Brain pericyte (primary cell): Measurements from ENCODE around the gene ARHGEF6.

Experiments used
- DNase-seq: peaks from one replicate; pipeline ENCODE4 v3.0.0-alpha.2; 2012; ENCODE audit warnings: low read depth, low spot score

ARHGEF6 gene

DNA sequence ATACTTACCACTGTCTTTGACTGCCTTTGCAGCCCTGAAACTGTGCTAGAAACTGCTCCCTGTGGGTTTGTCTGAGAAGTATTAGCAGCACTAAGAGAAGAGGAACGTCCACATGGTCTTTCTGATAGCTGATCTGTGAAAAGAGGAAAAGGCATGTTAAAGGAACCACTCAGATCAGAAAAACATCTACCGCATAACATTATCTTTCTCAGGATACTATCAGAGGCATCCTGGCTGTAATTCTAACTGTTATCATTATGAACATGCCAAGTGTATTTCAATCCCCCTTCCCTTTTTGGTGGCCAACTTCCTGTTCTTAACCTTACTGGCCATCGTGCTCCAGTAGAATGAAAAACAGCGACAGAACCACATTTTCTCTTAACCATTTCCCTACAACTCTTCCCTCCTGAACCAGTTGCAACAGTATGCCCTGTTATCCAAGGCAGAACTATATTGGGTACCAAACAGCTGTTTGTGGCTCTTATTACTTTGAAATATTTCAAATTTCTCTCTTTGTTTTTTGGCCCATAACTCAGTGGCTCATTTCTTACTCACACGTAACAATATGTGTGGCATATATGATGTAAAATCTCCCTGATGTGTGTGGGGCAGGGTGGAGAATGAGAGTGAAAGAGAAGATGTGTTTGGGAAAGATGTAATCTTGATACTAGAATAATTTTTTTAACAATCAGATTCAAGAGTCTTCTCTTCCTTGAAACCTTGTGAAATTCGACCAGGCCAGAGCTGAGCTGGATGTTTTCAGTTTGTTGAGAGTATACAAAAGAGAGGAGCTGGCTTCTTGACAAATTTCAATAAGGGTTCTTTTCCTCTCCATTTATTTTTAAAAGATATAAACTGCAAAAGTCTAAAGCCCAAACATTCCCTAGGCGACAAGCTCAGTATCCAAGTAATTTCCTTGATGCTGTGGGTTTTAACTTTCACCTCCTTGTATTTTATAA, 35.2 kb downstream of the ARHGEF6 start:
- no peak for DNase-seq

DNA sequence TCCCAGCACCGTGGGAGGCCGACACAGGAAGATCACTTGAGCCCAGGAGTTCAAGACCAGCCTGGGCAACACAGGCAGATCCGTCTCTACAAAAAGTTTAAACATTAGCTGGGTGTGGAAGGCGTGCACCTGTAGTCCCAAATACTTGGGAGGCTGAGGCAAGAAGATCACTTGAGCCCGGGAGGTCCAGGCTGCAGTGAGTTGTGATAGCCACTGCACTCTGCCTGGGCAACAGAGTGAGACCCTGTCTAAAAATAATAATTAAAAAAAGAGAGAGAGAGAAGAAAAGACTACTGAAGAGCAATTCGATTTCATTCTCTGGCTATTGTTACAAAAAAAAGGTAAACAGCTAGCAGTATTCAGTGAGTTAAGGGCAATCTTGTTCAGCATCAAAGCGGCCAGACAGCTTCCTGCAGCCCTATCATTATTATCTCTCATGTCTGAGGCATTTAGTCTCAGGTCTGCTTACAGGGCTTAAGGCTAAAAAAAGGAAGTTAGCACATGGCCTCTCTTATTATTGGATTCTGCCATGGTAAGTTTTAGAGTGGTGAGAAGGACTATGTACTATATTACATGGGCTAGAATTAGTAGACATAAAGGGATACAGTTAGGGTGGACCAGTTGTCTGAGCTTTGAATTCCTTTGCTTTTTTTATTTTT, 37.9 kb downstream of the ARHGEF6 start:
- no peak for DNase-seq

DNA sequence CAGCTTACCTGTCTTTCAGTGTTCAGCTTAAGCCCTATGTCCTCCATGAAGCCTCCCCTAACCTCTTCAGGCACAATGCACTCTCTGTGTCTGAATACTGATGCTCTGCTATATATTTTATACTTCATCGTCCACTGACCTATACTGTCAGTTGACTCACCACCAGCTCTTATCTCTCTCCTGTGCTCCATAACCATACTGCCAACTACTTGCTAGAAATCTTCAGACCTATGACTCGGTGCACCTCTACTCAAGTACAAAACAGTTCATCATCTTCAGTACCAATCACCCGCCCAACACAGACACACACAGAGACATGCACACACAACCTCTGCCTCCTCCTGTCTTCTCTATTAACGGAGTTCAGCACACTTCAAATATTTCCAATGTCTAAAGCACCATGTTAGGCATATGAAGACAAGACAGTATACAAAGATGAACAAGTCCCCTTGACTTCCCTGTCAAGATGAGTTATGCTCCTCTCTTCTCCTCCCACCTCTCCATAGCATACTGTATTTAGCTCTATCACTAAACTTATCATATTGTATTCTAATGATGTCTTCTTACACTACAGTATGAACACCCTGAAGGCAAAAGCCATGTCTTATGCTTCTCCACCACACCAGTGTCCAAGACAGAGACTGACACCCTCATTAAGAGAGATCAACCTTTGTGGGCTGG, 42.5 kb downstream of the ARHGEF6 start:
- DNase-seq = no peak

DNA sequence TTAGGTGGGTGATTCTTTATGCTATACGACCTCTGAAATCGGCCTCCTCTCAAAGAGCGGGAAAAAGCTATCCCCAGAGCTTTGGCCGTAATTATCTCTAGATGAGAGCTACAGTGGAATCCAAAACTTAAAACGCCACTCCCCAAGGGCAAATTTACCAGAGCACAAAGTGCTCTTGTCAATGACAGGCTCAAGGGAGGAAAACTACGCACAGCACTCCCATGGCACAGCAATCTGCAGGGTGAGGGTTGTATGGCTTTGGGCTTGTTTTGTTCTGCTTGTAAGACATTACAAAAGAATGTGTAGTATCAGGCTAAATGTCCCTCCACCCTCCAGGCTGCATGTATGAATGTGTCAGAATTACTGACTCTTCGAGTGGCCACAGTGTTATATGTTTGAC, 44.0 kb downstream of the ARHGEF6 start:
- DNase-seq = no peak

DNA sequence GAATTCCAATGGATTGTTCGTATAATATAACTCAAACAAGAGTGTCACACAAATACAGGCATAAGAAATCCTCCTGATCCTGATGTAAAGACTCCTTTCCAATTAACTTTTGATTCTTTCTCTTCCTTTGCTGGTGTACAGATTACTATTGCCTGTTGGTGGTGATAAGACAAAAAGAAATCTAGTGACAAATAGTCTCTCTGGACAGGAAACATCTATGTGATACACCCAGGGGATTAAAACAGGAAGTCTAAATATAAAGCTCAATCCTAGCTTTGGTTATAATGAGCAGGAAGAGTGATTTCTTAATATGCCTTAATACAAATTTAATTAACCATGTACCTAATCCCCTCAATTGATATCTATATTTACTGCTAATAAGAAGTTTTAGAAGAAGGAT, 45.1 kb downstream of the ARHGEF6 start:
- DNase-seq = no peak

DNA sequence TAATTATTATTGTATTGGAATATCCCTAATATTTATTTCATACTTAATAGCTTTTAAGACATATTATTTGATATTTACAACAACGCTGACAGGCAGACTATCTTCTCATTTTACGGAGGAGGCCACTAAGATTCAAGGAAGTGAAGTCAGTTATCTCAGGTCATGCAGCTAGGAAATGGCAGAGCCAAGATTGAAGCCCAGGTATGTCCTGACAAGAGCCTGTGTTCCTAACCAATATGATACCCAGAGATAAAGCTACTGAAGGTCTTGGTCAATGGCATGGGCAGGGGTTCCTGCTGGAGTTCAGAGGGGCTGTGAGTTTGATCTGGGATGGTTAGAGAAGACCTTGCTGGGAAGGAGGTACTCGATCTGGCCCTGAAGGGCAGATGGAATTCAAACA, 47.1 kb downstream of the ARHGEF6 start:
- no peak for DNase-seq

DNA sequence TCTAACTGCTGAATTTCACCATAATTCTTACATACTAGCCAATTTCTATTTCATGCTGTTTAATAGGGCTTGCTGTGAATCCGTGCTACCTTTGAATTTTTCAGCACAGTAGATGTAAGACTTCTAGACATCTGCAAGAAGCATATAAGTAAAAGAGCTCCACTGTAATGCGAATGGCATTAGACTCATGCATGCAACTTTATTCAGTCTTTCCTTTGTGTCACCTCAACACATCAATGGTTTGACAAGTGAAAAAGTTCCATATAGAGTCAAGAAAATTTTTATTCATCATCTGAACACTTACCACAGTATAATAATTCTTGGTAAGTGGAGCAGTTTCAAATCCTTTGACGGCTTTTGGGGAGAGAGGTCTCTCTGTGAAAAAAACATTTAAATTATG, 48.9 kb downstream of the ARHGEF6 start:
- DNase-seq = no peak

DNA sequence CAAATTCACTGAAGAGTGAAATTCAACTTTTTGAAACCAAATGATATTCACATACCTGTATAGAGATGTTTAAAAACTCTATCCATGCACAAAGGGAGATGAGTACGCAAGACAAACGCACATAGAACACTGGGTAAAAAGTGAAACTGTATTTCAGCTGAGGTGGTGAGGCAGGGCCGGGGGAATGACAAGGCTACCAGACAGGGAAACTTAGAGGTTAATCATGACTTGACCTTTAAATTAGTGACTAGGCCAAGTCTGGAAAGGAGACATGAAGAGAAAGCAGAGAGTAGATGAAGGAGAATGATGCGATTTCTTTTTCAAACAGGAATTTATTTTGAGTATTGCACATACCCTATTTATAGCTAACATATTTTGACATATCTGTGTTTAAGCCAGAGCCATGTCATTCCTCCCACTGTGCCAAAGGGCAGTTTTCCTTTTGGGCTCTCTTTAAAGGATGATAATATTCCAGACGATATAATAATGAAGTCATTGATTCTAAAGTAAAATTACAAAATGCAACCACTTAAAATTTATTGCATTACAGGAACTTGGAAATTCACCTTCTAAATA, 49.4 kb downstream of the ARHGEF6 start:
- no peak for DNase-seq

DNA sequence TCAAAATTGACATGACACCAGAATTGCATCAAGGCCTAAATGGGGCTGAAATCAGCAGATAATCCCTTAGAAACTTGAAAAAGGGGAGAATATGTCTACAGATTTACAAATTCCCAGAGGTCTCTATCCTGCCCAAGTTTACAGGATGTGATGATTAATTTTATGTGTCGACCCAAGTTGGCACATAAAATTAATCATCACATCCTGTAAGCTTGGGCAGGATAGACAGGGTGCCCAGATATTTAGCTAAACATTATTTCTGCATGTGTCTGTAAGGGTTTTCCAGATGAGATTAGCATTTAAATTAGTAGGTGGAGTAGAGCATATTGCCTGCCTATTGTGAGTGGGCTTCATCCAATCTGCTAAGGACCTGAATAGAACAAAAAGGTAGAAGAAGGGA, 52.3 kb downstream of the ARHGEF6 start:
- DNase-seq = no peak

DNA sequence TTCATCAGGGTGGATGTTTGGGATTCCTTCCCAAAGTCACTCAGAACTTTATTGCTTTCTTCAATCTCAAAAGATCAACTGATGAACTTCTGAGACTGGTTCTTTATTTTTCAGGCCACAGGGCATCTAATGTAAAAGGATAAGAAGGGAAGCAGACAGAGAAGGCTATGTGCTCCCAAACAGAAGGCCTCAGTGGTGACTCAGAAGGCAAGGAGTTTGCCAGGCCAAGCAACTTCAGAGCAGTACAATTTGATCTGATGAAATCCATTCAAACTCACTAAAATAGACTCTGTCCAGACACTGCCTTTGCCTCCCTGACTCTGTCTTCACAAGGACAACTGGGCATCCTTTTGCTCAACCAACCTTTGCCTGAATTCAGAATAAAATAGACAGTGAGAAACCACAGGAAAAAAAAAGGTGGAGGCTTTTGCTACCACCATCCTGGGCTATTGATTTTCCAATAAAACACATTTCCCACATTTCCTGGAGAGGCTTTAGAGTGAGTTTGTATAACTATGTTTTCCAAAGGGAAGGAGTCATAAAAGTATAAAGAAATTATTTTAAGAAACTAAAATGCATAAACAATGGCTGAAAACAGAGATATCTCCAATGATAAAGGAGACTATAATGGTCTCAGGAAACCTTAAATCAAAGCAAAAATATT, 55.2 kb downstream of the ARHGEF6 start:
- no peak for DNase-seq

DNA sequence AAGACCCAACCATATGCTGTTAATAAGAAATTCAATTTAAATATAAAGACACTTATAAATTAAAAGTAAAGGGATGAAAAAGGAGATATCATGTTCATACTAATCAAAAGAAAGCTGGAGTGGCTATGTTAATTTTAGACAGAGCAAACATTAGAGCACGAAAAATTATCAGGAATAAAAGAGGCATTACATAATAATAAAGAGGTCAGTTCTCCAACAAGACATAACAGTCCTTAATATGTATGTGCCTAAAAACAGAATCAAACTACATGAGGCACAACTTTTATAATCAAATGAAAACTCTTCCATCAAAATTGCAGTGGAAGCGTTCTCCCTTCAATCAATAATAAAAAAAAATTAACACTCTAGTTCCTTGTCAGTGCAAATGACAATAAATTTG, 62.6 kb downstream of the ARHGEF6 start:
- DNase-seq = no peak

DNA sequence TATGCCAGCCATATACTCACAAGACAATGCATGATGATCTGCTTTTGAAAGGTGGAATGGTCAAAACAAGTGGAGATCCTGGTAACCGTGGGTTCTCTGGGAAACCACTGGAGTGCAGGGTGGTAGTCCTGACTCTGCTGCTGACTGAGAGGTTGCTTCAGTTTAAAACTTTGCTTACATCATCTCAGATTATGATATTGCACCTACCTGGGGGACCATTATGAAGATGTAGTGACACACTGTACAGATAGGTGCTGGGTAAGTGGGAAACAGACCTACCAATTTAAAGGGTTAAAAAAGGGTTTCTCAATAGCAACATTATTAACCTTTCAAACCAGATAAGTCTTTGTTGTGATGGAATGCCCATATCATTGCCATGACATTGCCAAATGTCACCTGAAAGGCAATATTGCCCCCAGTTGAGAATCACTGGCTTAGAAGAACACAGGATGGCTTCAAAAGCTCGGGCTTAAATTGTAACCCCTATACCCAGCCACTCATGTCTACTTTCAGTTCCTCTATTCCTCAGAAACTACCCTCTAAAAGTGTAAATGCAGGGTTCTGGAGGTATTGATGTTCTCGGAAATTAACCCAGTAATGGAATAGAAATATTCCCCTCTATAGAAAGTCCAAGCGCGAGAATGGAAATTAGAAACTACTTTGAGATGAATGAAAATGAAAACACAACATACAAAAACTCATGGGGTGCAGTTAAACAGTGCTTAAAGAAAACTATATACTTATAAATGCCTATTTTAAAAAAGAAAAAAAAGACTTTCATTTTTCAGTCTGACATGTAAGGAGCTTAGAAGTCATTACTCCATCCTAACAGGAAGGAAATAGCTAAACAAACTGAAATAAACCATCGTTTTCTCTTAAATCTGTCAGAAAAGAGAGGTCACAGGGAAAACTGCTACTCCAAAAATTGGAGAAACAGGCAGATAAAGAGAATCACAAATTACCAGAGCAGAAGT, 65.8 kb downstream of the ARHGEF6 start:
- DNase-seq = no peak

DNA sequence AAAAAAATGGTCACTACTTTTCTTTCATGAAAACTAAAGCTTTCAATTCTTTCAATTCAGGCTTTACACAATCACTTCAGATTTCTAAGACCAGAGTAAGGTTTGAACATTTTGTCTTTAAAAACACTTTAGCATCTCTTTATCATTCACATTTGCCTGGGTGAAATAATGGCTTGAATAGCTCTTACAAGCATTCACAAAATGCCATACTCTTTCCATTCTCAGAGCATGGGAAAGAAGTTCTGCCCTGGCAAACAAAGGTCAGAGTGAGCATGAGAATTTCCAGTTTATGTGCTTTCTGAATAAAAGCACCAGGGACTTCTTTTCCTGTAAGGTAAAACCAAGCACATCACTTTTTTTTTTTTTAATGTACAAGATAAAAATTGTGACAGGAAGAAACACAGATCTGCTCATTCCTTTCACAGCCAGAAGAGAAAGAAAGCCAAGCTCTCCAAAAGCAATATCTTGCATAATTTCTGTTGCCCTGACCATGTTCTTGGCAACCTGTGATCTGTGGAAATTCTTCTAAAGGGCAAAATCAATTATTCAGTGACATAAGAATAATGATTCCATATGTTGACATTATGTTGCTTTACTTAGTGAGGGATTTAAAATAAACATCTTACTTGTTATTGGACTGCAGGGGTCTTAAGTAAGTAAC, 68.0 kb downstream of the ARHGEF6 start:
- no peak for DNase-seq

DNA sequence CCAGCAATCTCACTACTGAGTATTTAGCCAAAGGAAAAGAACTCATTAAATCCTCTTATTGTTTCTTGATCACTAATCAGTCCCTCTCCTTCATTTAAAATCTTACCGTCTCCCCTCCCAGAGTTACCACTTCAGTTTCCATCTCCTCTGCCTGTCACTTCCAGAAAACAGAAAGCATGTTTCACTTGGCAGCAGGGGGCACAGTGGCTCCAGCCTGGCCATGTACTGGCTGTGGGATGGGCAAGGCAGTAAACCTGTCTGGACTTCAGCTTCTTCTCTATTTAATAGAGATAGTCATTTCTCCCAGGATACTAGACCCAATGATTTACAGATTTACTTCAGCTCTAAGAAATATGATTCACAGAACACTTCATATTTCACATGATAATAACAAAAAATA, 69.6 kb downstream of the ARHGEF6 start:
- no peak for DNase-seq

DNA sequence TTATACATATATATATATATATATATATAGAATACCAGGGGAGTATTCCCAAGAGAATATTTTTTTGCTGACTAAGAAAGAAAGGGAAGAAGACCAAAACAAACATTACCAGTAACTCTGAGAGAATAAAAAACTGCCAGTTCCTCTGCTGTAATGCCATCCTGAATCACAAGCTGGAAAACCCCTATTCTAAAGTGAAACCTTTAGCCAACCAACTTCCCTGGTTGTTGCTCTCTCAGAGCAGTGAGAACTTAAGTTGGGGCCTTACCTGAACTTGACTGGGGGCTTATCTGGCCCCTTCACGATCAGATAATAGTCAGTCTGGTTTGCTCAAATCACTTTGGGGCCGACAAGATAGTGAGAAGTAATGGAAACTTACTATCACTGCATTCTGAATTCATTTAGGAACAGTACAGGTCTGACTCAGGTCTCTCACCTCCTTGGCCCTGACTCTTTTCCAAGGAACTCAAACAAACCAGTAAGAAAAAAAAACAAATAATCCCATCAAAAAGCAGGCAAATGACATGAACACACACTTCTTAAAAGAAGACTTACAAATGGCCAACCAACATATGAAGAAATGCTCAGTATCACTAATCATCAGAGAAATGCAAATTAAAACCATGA, 70.3 kb downstream of the ARHGEF6 start:
- no peak for DNase-seq

DNA sequence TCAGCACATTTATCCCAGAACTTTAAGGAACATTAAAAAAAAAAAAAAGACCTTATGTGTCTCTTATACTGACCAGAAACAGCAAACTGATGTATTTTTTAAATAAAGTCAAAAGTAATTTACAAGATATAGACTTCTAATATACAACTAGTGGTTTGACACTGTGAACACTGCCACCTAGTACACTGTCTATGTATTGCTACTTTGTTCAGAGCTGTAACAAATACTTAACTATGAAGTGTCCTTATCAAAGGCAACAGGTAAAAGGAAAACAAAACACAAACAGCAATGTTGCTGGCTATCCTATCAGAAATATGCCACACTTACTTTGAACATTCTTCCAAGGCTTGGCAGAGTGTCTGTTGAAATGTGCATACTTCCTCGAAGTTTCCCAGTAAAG, 72.4 kb downstream of the ARHGEF6 start:
- no peak for DNase-seq

DNA sequence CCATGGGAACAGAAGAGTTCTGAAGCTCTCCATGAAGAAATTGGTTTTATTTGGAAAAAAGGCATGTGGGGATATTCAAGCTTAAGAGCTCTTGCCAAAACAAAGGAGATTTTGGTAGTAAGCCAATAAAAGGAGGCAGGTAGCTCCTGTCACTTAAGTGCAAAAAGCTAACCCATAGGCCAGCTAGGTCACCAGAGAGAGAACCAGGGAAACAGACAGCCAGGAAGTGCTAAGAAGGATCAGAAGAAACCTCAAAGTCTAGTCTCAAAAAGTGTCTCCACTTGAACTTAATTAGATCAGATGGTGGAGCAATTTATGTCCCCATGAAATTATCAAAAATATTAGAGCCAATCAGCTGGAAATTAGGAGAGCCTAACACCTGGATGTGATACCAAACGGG, 83.6 kb downstream of the ARHGEF6 start:
- no peak for DNase-seq

DNA sequence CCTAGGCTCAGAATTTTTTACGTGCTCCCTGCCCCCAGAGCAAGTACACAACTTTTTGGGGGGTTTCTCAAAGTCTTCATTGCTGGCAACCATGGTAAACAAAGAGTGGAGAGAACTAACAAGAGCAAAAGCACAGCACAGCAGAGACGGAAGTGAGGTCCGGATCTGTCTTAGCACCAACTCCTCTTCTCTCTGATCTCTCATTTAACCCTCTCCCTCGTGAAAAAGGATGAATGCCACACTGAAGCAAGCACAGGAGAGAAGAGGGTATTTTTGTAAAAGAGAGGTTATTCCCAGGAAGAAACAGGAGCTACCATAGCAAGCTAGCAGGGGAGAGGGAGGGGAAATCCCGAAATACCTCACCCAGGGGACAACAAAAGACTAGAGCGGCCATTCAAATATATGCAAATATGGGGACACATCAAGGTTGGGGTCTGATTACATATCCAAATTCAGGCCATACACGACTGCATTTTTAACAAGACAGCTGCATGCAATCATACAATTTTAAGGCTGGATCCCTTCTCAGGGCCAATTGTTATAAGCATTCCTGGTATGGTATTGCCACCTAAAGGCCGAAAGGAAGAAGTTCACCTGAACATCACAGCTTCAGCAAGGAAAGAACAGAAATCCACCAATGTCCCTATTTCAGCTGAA, 86.2 kb downstream of the ARHGEF6 start:
- DNase-seq = no peak

DNA sequence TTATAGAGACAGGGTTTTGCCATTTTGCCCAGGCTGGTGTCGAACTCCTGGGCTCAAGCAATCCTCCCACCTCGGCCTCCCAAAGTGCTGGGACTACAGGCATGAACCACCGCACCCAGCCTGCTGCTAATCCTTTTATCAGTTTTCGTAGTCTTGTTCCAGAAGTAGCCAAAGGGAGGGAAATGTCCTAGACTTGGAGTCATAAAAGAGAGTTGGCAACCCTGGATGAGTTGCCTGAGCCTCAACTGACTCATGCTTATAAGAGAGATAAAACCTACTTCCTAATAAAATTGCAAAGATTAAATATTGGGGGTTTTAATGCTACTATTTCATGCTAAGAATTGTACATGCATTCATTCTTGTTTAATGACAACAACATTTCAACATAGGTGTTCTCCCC, 88.5 kb downstream of the ARHGEF6 start:
- no peak for DNase-seq
